WTC11 (cell line): Measurements from ENCODE around the gene PTCD3. TPM values are rescaled to one million over a fixed set of nuclear protein-coding genes. Genes with fewer than 3 reads are reported as not detected.

Experiments used
- ATAC-seq: fragments of 200-7000 bp; cut with Tn5 transposase; 2 replicates; pipeline ENCODE4 v1.10.0; 2021; ENCODE audit warnings: mild to moderate bottlenecking, moderate library complexity
- CTCF ChIA-PET: fragments of 300-600 bp; sonication (Branson Sonifier 250); formaldehyde crosslinking; loops from one replicate; lab custom pipeline; 2021; ENCODE audit warnings: antibody characterized with exemption; lab: Charles Lee
- POLR2A ChIA-PET: fragments of 350-600 bp; sonication (Branson Sonifier 250); formaldehyde crosslinking; loops from one replicate; lab custom pipeline; 2021; ENCODE audit warnings: antibody characterized with exemption; lab: Charles Lee
- DNase-seq: peaks from one replicate; pipeline ENCODE4 v3.0.0; 2021; ENCODE audit warnings: low spot score
- H3K27ac Mint-ChIP-seq: 2 replicates; pipeline ENCODE4 v1.8.0; 2021; ENCODE audit warnings: mixed read lengths
- H3K27me3 Mint-ChIP-seq: 2 replicates; pipeline ENCODE4 v1.8.0; 2021; ENCODE audit warnings: low read depth, mild to moderate bottlenecking, moderate library complexity, mixed read lengths
- H3K36me3 Mint-ChIP-seq: 2 replicates; pipeline ENCODE4 v1.8.0; 2021; ENCODE audit warnings: mixed read lengths
- H3K4me1 Mint-ChIP-seq: 2 replicates; pipeline ENCODE4 v1.8.0; 2022; ENCODE audit warnings: mixed read lengths
- H3K4me3 Mint-ChIP-seq: 2 replicates; pipeline ENCODE4 v1.8.0; 2021; ENCODE audit warnings: mild to moderate bottlenecking, moderate library complexity, mixed read lengths
- H3K9me3 Mint-ChIP-seq: 2 replicates; pipeline ENCODE4 v1.8.0; 2021; ENCODE audit warnings: mixed read lengths
- FOXJ3 ChIP-seq: sonication (generic); formaldehyde crosslinking; IDR thresholded peaks from 2 replicates; pipeline ENCODE4 v1.9.0; 2021; ENCODE audit warnings: missing genetic modification reagents, mild to moderate bottlenecking, borderline replicate concordance
- IRF2 ChIP-seq: sonication (generic); formaldehyde crosslinking; IDR thresholded peaks from 2 replicates; pipeline ENCODE4 v1.8.0; 2022; ENCODE audit warnings: low read depth, missing genetic modification reagents, borderline replicate concordance
- JAZF1 ChIP-seq: fragments of 250-450 bp; sonication (Bioruptor Pico); IDR thresholded peaks from 2 replicates; pipeline ENCODE4 v1.9.0; 2021; ENCODE audit warnings: moderate library complexity, mild to moderate bottlenecking, inconsistent platforms
- JUN ChIP-seq: sonication (generic); formaldehyde crosslinking; IDR thresholded peaks from 2 replicates; pipeline ENCODE4 v1.8.0; 2023; ENCODE audit warnings: mild to moderate bottlenecking, missing genetic modification reagents
- MXD4 ChIP-seq: fragments of 250-450 bp; sonication (Bioruptor Pico); IDR thresholded peaks from 2 replicates; pipeline ENCODE4 v1.8.0; 2021; ENCODE audit warnings: mild to moderate bottlenecking, moderate library complexity, borderline replicate concordance
- NR2C2 ChIP-seq: sonication (generic); formaldehyde crosslinking; IDR thresholded peaks from 2 replicates; pipeline ENCODE4 v1.8.0; 2022; ENCODE audit warnings: mild to moderate bottlenecking, missing genetic modification reagents
- PRDM15 ChIP-seq: sonication (generic); formaldehyde crosslinking; IDR thresholded peaks from 2 replicates; pipeline ENCODE4 v1.8.0; 2022; ENCODE audit warnings: missing genetic modification reagents
- RELA ChIP-seq: sonication (generic); formaldehyde crosslinking; IDR thresholded peaks from 2 replicates; pipeline ENCODE4 v1.8.1; 2022; ENCODE audit warnings: missing genetic modification reagents, mild to moderate bottlenecking, borderline replicate concordance
- SOX15 ChIP-seq: fragments of 250-450 bp; sonication (Bioruptor Pico); IDR thresholded peaks from 2 replicates; pipeline ENCODE4 v1.9.0; 2021; ENCODE audit warnings: mild to moderate bottlenecking
- STAT6 ChIP-seq: sonication (generic); formaldehyde crosslinking; conservative IDR thresholded peaks from 2 replicates; pipeline ENCODE4 v1.8.1; 2023; ENCODE audit warnings: mild to moderate bottlenecking, low read depth, missing genetic modification reagents, moderate library complexity
- ZNF232 ChIP-seq: sonication (generic); formaldehyde crosslinking; IDR thresholded peaks from 2 replicates; pipeline ENCODE4 v1.8.0; 2022; ENCODE audit warnings: mild to moderate bottlenecking, missing genetic modification reagents
- ZNF317 ChIP-seq: sonication (generic); formaldehyde crosslinking; IDR thresholded peaks from 2 replicates; pipeline ENCODE4 v1.8.1; 2023; ENCODE audit warnings: low read depth, mild to moderate bottlenecking, moderate library complexity, missing genetic modification reagents, borderline replicate concordance
- ZNF512 ChIP-seq: sonication (generic); formaldehyde crosslinking; IDR thresholded peaks from 2 replicates; pipeline ENCODE4 v1.8.1; 2022; ENCODE audit warnings: missing genetic modification reagents, borderline replicate concordance
- total RNA-seq: library from RNA; stranded (reverse); gene quantifications from 3 replicates; pipeline ENCODE4 v1.2.3, GENCODE V29; 2021

Gene PTCD3
- total RNA-seq, 1 experiment from 2014 or later: 192 TPM

GRCh38 chr2:86066915-86067314 lies 39.1 kb upstream of the PTCD3 start (continued):
- no peak for TF ChIP-seq RELA (CRISPR knock-in tag)
- no peak for TF ChIP-seq PRDM15 (CRISPR knock-in tag)
- TF ChIP-seq STAT6 (CRISPR knock-in tag): no peak
- no peak for TF ChIP-seq SOX15 (CRISPR knock-in tag)
- no peak for TF ChIP-seq NR2C2 (CRISPR knock-in tag)
- TF ChIP-seq ZNF512 (CRISPR knock-in tag): no peak
- TF ChIP-seq ZNF317 (CRISPR knock-in tag): no peak

- ATAC-seq: no peak
- Mint-ChIP-seq H3K4me3 (no peak overlapping the region), H3K9me3 (no peaks in the 10 kb centered on the region), H3K4me1 (no peaks in the 10 kb centered on the region), H3K27me3 (no peaks in the 10 kb centered on the region), H3K27ac (no peak overlapping the region), H3K36me3 (peaks cover 77% of the 10 kb centered on the region)
- no peak for DNase-seq
- ChIA-PET CTCF (interaction anchor here (1.5 kb wide), 1 partner anchor 12 kb away, joined by 4 read pairs; no protein-coding TSS in a partner anchor), POLR2A (no interaction called here)
- no peak for TF ChIP-seq JUN (CRISPR knock-in tag)
- no peak for TF ChIP-seq IRF2 (CRISPR knock-in tag)
- TF ChIP-seq PRDM15 (CRISPR knock-in tag): no peak
These were observed 37.9 kb upstream of the PTCD3 start for GRCh38 chr2:86068136-86068588.

GRCh38 chr2:86068648-86069047 lies 37.4 kb upstream of the PTCD3 start:
- TF ChIP-seq FOXJ3 (CRISPR knock-in tag) (no peak), JAZF1 (CRISPR knock-in tag) (no peak), ZNF232 (CRISPR knock-in tag) (no peak), MXD4 (no peak), JUN (CRISPR knock-in tag) (no peak)
- ChIA-PET CTCF (interaction anchor here (1.5 kb wide), 1 partner anchor 11 kb away, joined by 4 read pairs; no protein-coding TSS in a partner anchor), POLR2A (no interaction called here)
- ATAC-seq: no peak
- no peak overlapping the region for H3K4me3 Mint-ChIP-seq
- H3K9me3 Mint-ChIP-seq: no peaks in the 10 kb centered on the region
- H3K36me3 Mint-ChIP-seq: peaks cover 72% of the 10 kb centered on the region
- no peak overlapping the region for H3K27ac Mint-ChIP-seq
- H3K4me1 Mint-ChIP-seq: no peaks in the 10 kb centered on the region
- no peaks in the 10 kb centered on the region for H3K27me3 Mint-ChIP-seq
- DNase-seq: no peak
